ENCODE measurements around the gene SIGLEC10.
"Not testable (repeated sequence)": the region's sequence is repeated elsewhere in the genome, so short reads cannot be mapped to it uniquely, and the experiment has no call there.

SIGLEC10 gene, protein sequence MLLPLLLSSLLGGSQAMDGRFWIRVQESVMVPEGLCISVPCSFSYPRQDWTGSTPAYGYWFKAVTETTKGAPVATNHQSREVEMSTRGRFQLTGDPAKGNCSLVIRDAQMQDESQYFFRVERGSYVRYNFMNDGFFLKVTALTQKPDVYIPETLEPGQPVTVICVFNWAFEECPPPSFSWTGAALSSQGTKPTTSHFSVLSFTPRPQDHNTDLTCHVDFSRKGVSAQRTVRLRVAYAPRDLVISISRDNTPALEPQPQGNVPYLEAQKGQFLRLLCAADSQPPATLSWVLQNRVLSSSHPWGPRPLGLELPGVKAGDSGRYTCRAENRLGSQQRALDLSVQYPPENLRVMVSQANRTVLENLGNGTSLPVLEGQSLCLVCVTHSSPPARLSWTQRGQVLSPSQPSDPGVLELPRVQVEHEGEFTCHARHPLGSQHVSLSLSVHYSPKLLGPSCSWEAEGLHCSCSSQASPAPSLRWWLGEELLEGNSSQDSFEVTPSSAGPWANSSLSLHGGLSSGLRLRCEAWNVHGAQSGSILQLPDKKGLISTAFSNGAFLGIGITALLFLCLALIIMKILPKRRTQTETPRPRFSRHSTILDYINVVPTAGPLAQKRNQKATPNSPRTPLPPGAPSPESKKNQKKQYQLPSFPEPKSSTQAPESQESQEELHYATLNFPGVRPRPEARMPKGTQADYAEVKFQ

DNA sequence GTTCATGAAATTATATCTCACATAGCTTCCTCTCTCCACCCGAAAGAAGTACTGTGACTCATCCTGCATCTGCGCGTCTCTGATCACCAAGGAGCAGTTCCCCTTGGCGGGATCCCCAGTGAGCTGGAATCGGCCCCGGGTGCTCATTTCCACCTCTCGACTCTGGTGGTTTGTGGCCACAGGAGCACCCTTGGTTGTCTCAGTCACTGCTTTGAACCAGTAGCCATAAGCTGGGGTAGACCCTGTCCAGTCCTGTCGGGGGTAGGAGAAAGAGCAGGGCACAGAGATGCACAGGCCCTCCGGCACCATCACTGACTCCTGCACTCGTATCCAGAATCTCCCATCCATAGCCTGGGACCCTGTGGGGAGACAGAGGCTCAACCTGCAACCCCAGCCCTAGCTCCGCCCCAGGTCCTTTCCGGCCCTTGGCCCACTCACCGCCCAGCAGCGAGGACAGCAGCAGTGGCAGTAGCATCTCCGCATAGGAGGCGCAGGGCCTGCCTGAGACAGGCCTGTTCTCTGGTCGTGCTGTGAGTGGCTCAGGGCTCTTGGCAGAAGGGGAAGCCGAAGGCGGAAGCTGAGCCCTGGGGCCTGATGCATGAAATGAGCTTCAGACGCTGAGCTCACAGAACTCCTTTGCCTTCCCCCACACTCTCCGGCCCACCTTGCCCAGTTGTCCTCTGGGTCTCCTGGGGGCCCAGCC is at the start of gene SIGLEC10:
Gene SIGLEC10, minus strand, starts transcription at position 536 of the 703 bp plus-strand sequence. Its CDS starts 61 bp downstream, at position 475.
- DNase-seq (ENCODE audit: low read depth): no peak

DNA sequence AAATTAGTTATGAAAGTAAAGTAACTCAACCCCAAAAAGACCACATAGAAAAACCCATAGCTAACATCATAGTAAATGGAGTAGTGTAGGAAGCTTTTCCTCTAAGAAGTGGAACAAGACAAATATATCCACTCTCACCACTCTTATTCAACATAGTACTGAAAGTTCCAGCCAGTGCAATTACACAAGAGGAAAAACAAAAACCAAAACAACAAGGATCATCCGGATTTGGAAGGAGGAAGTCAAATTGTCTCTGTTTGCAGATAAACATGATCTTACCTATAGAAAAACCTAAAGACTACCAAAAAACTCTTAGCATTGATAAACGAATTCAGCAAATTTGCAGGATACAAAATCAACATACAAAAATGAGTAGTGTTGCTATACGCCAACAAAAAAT is 49.3 kb upstream of the SIGLEC10 start:
- DNase-seq (ENCODE audit: low read depth): no peak

DNA sequence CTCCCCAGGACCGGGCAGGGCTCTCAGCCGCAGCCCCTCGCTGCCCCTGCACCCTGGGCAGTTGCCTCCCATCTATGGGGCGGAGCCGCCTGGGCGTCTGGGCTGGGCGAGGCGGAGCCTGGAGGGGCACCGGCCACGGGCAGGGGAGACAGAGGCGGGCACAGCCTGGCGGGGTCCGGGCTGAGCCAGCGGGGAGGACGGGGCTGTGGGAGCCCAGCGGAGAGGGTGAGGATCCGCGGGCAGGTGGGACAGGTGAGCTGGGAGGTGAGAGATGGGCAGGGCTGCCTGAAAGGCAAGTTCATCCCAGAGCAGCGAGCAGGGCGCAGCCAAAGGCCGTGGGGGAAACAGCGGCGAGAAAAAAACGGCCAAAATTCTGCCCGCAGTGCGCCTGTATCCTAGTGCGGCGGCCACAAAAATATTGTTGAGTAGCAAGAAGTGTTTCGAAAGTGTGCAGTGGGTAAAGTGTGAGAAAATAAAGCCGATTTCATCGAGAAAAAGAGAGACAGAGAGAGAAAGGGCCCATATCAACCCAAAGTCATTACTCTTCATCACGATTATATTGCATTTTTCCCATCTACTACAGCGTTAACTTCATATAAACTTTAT is 46.6 kb upstream of the SIGLEC10 start:
- DNase-seq (ENCODE audit: low read depth): not testable (repeated sequence)

DNA sequence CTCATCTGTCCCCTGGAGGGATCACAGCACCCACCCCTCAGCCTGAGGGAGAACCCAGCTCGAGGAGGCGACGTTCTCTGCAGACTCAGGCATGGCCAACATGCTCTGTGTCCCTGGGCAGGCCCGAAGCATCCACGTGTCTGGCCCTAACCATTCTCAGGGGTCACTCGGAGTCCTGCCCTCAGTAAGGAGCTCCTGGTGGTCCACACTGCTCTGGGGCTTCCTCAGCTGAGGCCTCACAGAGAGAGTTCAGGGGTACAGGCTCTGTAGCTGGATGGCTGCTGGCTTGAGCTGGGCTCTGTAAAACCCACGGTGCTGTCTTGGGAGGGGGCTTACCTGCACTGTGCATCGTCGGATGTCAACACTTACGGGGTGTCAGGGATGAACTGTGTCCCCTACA is 45.2 kb upstream of the SIGLEC10 start:
- no peak for DNase-seq (ENCODE audit: low read depth)

DNA sequence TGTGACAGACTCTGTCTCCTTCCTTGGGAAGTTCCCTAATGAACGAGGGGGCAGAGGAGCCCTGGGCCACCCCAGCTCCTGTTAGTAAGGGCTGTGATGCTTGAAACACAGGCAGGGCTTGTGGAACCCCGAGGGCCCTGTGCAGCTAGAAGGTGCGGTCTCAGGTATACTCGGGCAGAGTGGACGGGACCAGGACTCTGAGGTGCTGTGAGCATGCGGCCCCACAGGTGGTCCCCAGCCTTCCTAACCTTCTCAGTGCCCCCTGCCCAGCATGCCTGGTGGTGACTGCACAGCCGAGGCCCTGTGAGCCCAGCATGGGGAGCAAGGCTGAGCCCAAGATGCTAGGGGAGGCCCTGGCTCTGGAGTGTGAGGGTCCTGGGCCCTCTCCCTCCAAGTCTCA is 44.8 kb upstream of the SIGLEC10 start:
- DNase-seq (ENCODE audit: low read depth): no peak

DNA sequence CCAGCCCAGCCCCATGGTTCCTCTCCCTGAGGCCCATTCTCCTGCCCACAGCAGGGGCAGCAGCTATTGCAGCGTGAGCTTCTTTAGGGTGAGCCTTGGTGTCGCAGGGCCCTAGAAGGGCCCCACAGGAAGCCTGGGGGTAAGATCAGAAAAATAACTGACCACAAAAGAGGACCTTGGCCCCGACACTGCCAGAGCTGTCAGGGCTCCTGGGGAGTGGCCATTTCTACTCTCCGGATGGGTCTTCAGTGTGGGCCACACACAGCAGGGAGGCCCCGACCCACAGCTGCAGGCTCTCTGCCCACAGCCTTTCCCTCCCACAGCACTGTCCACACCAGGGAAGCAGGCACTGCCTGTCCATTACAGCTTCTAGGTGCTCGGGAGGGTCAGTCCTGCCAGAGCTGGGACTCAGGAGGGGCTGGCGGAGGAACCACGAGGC is 44.3 kb upstream of the SIGLEC10 start:
- no peak for DNase-seq (ENCODE audit: low read depth)

DNA sequence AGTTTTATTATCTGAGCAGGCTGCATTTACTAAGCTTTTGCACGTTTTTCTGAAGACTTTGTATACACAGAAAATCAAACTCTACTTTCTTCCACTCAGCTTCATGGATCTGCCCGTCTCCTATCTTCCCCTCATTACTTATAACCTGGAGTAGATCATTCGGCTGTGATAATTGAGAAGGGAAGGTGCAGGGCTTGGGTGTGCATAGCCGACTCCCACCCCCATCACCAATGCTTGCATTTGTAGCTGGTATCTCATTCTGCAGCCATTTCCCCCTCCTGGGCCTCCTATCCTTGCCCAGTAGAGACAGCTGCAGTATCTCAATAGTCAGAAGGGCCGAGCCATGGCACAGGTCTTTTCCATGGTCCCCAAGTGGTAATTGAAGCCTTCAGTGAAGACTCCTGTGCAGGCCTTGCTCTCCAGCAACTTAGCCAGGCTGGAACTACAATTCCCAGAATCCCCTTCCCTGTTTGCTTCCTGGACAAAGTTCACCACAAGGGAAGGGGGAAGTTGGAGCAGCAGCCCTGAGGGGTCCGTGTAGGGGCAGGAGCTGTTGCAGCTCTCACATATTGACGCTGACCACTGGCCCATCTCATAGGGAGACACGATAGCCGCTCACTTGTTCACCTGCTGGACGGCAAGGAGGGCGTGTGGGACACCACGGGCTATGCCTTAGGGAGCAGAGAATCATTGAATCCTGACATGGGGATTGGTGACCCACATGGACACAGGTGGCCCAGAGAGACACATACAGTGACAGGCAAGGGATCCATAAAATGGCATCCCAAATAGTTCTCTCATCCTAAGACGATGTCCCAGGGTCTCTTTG is 42.9 kb upstream of the SIGLEC10 start:
- DNase-seq (ENCODE audit: low read depth): no peak

DNA sequence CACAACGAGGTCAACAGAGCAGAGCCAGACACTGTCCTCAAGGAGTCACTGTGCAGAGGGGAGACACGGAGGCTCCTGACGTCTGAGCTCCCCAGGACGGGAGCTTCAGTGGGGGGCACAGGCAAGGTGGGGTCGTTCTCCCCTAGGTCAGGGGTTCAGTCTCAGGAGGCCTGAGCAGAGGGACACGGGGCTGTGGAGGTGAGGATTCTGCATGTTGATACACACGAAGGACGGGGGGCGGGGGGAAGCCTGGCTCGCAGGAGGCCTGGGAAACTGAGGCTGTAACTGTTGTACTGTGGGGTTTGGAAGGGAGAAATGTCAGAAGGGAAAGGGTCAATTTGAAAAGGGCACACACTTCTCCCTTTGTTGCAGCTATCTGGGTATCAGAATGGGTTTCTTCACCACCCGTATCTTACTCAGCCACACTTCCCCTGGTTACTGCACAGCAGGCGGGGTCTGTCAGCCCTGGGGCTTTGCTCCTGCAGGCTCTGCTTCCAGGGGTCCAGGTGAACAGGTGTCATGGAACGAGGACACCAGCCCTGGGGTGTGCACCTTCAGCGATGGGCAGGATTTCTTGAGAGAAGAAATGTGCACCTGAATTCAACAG is 41.6 kb upstream of the SIGLEC10 start:
- no peak for DNase-seq (ENCODE audit: low read depth)

DNA sequence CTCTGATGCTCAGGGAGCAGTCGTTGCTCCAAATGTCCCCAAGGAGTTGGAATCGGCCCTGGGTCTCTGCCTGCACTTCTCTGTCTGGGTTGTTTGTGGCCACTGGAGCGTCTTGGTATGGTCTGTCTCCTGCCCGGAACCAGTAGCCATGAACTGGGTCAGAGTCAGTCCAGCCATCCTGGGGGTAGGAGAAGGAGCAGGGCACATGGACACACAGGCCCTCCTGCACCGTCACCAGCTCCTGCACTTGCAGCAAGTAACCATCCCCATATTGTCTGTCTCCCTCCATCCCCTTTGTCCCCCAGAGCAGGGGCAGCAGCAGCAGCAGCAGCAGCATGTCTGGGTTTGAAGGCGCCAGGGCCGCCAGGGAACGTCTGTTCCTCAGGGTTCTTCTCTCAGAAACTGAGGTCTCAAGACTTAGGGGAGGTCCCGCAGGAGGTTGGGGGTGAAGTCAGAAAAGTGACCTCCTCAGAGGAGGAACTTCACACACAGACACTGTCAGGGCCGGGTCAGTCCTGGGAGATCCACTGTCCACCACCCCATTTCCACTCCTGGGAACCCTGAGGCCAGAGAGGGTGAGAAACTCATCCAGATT is 40.7 kb upstream of the SIGLEC10 start, which contains the start of gene SIGLEC8:
Gene SIGLEC8, minus strand, starts transcription at position 404 of the 595 bp plus-strand sequence. Its CDS starts 67 bp downstream, at position 337.
- no peak for DNase-seq (ENCODE audit: low read depth)

DNA sequence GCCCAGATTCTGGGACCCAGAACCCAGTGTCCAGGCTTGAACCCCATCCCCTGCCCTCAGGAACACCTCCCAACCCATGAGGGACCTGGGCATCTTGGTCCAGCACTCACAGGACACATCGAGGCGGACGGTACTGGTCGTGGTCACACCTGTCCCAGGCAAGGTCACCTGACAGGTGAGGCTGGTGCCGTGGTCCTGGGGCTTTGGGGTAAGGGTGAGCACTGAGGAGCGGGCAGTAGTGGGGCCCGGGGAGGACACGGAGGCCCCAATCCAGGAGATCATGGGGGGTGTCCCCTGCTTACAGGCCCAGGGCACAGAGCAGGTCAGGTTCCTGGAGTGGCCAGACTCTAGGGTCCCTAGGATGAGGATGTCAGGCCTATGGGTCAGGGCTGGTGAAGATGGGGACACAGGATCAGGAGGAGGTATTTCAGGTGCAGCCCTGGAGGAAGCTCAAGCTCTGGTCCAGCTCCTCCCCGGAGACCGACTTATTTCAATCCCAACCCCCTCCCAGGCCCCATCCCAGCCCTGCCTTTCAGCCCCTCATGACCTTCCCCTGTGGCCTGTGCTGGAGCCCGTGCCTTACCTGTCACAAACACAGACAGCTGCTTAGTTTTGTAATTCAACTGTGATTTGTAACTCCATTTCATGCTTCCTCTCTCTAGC is 40.0 kb upstream of the SIGLEC10 start:
- no peak for DNase-seq (ENCODE audit: low read depth)

DNA sequence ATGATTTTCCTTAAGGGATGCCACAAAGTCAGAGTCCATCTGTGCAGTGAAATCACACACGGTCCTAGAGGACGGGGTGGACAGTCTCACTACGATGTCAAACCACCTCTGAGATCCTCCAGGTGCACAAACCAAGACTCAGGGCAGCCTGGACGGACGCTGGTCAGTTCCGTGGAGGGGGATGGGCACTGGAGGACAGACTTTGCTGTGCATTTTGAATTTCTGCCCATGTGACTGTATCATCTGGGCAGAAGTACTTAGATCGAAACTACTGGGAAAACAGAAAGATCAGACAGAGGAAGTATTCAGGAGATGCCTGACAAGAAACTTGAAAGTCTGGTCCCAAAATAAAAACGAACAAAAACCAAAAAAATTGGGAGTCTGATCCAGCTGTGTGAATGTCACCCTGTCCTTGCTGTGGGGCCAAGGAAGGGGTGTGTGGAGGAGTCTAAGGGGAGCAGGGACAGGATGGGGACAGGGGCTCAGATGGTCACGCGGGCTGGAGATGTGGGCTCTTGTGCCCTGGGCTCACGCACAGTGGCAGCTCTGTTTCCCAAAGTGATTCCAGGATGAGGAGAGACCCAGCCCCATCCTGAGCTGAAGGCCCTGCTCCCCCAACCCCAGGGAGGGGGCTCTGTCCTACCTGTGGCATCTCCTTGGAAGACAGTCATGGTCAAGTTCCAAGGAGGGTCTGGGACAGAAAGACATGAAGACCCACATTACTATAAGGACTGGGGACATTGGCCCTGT is 39.3 kb upstream of the SIGLEC10 start:
- DNase-seq (ENCODE audit: low read depth): no peak

DNA sequence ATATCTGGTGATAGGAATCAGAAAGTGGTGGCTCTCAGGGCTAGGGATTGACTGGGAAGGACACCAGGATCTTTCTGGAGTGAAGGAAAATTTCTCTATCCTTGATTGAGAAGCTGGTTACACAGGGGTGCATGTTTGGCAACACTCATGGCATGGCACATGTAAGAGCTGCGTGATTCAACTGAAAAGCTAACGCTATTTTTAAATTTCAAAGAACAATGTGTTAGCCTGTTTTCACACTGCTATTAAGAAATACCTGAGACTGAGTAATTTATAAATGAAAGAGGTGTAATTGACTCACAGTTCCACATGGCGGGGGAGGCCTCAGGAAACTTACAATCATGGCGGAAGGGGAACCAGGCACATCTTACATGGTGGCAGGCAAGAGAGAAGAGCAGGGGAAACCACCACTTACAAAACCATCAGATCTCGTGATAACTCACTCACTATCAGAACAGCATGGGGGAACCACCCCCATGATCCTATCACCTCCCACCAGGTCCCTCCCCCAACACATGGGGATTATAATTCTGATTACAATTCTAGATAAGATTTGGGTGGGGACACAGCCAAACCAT is 33.4 kb upstream of the SIGLEC10 start:
- no peak for DNase-seq (ENCODE audit: low read depth)

DNA sequence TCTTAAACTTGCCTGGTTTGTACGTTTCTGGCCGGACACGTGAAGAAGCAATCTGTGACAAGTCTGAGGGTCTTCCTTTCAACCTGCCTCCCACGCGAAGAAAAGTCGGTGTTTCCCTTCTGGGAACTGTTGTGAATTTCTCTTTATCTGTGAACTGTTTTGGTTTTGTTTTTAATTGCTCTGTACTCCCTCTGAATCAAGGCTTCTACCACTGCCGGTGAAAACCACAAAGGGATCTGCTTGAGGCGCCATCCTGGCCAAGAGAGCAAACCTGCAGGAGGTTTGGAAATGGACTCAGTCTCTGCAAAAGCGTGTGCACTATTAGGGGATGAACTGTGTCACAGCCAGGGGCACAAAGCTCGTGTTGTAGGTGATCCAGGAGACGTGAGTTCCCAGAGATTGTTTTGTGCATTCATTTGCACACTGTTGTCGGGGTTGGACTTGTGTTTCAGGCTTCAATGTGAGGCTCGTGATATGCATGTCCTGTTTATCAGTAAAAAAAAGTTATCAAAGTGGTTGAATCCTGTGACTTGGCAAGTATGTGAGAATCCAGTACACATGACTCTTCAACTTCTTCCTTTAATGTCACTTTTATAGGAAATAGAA is 31.1 kb upstream of the SIGLEC10 start:
- no peak for DNase-seq (ENCODE audit: low read depth)

DNA sequence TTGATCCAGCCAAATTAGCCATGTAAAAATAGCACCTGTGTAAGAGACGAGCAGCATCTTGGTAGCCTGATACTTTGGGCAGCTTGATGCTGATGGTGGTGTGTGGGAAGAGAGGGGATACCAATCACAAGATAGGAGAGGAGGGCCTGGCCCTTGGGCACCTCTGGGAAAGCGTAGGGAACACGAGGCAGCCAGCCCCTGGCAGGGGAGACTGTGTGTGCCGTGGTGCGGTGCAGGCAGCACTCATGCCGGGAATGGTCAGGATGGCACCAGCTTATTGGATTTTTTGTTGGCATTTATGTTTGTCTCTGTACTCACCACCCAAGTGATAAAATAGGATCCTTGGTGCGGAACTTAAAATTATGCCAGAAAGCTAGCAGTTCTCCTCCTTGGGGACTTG is 30.6 kb upstream of the SIGLEC10 start:
- DNase-seq (ENCODE audit: low read depth): no peak

DNA sequence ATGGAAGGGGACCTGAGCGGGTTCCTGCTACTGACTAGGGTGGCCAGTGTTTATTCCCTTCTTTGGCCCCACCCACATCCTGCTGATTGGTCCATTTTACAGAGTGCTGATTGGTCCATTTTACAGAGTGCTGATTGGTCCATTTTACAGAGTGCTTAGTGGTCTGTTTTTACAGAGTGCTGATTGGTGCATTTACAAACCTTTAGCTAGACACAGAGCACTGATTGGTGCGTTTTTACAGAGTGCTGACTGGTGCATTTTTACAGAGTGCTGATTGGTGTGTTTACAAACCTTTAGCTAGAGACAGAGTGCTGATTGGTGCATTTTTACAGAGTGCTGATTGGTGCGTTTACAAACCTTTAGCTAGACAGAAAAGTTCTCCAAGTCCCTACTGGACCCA is 30.1 kb upstream of the SIGLEC10 start:
- DNase-seq (ENCODE audit: low read depth): not testable (repeated sequence)

DNA sequence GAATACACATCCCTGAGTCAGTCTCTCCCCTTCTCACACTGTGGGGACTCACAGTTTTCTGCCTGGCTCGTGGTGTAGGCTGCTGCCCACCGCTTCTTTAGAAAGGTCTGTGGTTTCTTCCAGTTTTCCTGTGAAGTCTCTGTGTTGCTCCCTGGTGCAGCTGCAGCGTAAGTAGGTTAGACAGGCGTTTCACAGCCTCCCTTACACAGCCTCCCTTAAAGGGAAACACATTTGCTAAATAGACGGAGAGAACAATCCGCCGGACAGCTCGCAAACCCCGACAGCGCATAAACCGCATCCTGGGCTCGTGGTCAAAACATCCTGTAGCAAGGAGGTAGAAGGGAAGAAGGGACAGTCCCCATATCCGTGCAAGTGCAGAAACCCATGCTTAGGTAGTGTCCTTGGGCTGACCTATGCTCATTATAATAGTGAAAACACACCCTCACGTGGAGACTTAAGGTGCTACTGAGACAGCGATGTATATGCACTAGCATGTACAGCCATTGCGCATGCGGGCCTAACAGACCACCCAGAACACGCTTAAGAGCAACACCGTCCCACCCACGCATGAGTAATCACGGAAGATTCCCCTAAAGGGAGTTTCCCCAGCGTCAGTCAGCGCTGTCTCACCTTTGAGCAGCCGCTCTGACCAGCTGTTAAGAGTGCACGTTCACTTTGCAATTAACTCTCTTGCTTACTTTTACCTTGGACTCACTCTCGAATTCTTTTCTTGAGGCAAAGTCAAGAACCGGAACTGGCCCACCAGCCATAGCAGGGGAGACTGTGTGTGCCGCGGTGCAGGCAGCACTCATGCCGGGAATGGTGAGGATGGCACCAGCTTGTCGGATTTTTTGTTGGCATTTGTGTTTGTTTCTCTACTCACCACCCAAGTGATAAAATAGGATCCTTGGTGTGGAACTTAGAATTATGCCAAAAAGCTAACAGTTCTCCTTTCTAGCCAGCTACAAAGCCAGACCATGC is 24.3 kb upstream of the SIGLEC10 start:
- peak; percentile 83 for DNase-seq (ENCODE audit: low read depth)

DNA sequence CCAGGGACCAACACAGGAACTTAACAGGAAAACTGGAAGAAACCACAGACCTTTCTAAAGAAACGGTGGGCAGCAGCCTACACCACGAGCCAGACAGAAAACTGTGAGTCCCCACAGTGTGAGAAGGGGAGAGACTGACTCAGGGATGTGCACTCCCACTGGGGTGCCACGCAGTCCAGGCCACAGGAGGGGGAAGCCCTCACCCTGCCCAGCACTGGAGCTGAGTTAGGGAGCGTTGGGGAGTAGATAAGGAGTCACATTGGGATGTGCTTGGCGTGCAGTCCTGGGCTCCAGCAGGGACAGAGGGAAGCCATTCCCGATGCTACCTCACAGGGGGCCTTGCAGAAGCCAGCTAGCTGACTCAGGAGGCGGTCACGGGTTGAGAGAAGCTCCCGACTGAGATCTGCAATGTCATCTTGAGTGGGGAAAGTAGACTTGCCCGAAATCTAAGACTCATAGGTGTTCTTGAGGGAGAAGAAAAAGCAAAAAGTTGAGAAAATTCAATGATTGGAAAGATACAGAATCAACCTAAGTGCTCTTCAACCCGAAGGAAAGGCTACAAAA is 23.5 kb upstream of the SIGLEC10 start:
- DNase-seq (ENCODE audit: low read depth): no peak

All from stimulated activated CD8-positive, alpha-beta memory T cell treated with anti-CD3 and anti-CD28 coated beads, Interleukin-12 subunit alpha, Interleukin-12 subunit beta, amount 100 ng/mL, for 1 hour (primary cell).